Neuronal stem cell (in vitro differentiated cells): ENCODE results near the gene RPS28.

Experiments used
- DNase-seq: peaks from one replicate; pipeline ENCODE4 v3.0.0-alpha.2; 2013; ENCODE audit warnings: low spot score
- H2AFZ ChIP-seq: one replicate; pipeline ENCODE4 v1.6.1; 2013; ENCODE audit warnings: mild to moderate bottlenecking, low read length, inconsistent platforms
- H2AK5ac ChIP-seq: 2 replicates; pipeline ENCODE4 v1.6.1; 2013; ENCODE audit warnings: low read depth, mild to moderate bottlenecking, inconsistent platforms, low read length, moderate library complexity, mixed read lengths
- H2BK120ac ChIP-seq: 2 replicates; pipeline ENCODE4 v1.6.1; 2013; ENCODE audit warnings: low read depth, mild to moderate bottlenecking, inconsistent platforms, low read length, moderate library complexity, mixed read lengths
- H2BK12ac ChIP-seq: one replicate; pipeline ENCODE4 v1.6.1; 2013; ENCODE audit warnings: low read length, inconsistent platforms
- H2BK15ac ChIP-seq: 2 replicates; pipeline ENCODE4 v1.6.1; 2013; ENCODE audit warnings: mild to moderate bottlenecking, low read length, inconsistent platforms, mixed read lengths
- H2BK5ac ChIP-seq: one replicate; pipeline ENCODE4 v1.6.1; 2013; ENCODE audit warnings: inconsistent platforms, mild to moderate bottlenecking, low read length, moderate library complexity
- H3K14ac ChIP-seq: one replicate; pipeline ENCODE4 v1.6.1; 2013; ENCODE audit warnings: low read length, inconsistent platforms
- H3K18ac ChIP-seq: 2 replicates; pipeline ENCODE4 v1.6.1; 2013; ENCODE audit warnings: low read length, inconsistent platforms
- H3K23ac ChIP-seq: 2 replicates; pipeline ENCODE4 v1.6.1; 2013; ENCODE audit warnings: low read depth, mild to moderate bottlenecking, mixed read lengths, low read length, inconsistent platforms; ENCODE audit not compliant: poor library complexity
- H3K27ac ChIP-seq: replicated peaks from 3 replicates; pipeline ENCODE4 v1.5.1; 2013; ENCODE audit warnings: low read length, inconsistent platforms
- H3K27me3 ChIP-seq, 3 experiments: 2 replicates each; pipeline ENCODE4 v1.6.1; 2013; ENCODE audit warnings: low read length in 3 of 3, mild to moderate bottlenecking in 2 of 3, inconsistent platforms in 1 of 3, low read depth in 1 of 3, mixed read lengths in 1 of 3, moderate library complexity in 1 of 3; ENCODE audit not compliant: control insufficient read depth in 3 of 3, insufficient read depth in 3 of 3
- H3K36me3 ChIP-seq, 2 donors: replicated peaks in 1 of 2; 2 replicates each; pipeline ENCODE4 v1.6.1; 2013; ENCODE audit warnings: low read length in 2 of 2; ENCODE audit not compliant: control insufficient read depth in 2 of 2, insufficient read depth in 2 of 2
- H3K4ac ChIP-seq: 2 replicates; pipeline ENCODE4 v1.6.1; 2013; ENCODE audit warnings: inconsistent platforms, mild to moderate bottlenecking, low read length, moderate library complexity
- H3K4me1 ChIP-seq, 2 donors: 1 replicate in 1 of 2; 2 replicates in 1 of 2; pipeline ENCODE4 v1.6.1; 2013; ENCODE audit warnings: low read length in 2 of 2, low read depth in 1 of 2; ENCODE audit not compliant: control insufficient read depth in 2 of 2, insufficient read depth in 1 of 2
- H3K4me2 ChIP-seq: one replicate; pipeline ENCODE4 v1.6.1; 2013; ENCODE audit warnings: mild to moderate bottlenecking, low read length, inconsistent platforms; ENCODE audit not compliant: insufficient read depth, poor library complexity, severe bottlenecking
- H3K4me3 ChIP-seq, 2 donors: 2 replicates each; pipeline ENCODE4 v1.5.1; 2013; ENCODE audit warnings: low read length in 2 of 2, mild to moderate bottlenecking in 2 of 2, inconsistent platforms in 1 of 2, moderate library complexity in 1 of 2
- H3K79me1 ChIP-seq: one replicate; pipeline ENCODE4 v1.6.1; 2013; ENCODE audit warnings: low read depth, mild to moderate bottlenecking, inconsistent platforms, low read length, moderate library complexity
- H3K9ac ChIP-seq: one replicate; pipeline ENCODE4 v1.6.1; 2013; ENCODE audit warnings: mild to moderate bottlenecking, low read depth, low read length, inconsistent platforms; ENCODE audit not compliant: poor library complexity
- H3K9me3 ChIP-seq, 2 donors: replicated peaks in 1 of 2; 2 replicates each; pipeline versions ENCODE3 to v1.6.1; 2013; ENCODE audit warnings: low read length in 2 of 2, mild to moderate bottlenecking in 2 of 2, inconsistent platforms in 1 of 2, low read depth in 1 of 2, mixed read lengths in 1 of 2, moderate library complexity in 1 of 2; ENCODE audit not compliant: control insufficient read depth in 2 of 2, insufficient read depth in 1 of 2
- H4K8ac ChIP-seq: one replicate; pipeline ENCODE4 v1.6.1; 2013; ENCODE audit warnings: low read depth, mild to moderate bottlenecking, inconsistent platforms, low read length, moderate library complexity
- H4K91ac ChIP-seq: one replicate; pipeline ENCODE4 v1.6.1; 2013; ENCODE audit warnings: low read length, low read depth, mild to moderate bottlenecking, inconsistent platforms; ENCODE audit not compliant: poor library complexity
- WGBS, 2 donors: extraction: QIAGEN DNeasy Blood & Tissue Kit; methylation state at CpG; one replicate each; pipeline ENCODE4 v1.1.7; 2013; ENCODE audit warnings: missing lambda C conversion rate in 2 of 2, mixed read lengths in 1 of 2; ENCODE audit not compliant: insufficient read length in 2 of 2, insufficient replicate concordance in 1 of 2; ENCODE audit errors: extremely low coverage in 2 of 2; 5-methylcytosine and 5-hydroxymethylcytosine counted together

Gene RPS28

DNA sequence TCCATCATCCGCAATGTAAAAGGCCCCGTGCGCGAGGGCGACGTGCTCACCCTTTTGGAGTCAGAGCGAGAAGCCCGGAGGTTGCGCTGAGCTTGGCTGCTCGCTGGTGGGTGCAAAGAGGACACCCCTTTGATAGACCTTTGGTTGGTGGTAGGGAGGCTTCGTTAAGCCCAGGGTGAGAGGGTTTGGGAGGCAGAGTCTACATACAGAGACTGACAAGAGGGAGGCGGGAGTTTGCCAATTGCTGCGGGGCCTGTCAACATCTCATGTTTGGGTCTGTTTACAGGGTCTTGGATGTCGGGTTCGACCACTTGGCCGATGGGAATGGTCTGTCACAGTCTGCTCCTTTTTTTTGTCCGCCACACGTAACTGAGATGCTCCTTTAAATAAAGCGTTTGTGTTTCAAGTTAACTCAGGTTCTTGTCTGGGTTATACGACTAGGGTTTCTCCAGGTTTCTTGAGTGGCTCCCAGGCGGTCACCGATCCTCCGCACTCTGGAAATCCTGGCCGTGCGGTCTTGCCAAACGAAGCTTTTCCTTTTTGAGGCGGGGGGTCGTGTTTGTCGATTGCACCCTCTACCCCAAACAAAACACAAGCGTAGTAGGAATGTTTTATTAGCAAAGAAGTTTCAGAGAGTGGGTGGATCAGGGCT lies 816 bp downstream of the RPS28 start:
- Histone ChIP-seq H3K36me3 (peaks cover 13 to 34% of the 10 kb centered on the region in 2 donors), H3K4me2 (peak overlapping the region; percentile 86), H3K18ac (peak overlapping the region; percentile 65), H4K8ac (no peak overlapping the region), H2AFZ (peak overlapping the region; percentile 74), H3K27ac (no peak overlapping the region), H3K4me3 (peak overlapping the region; percentile 83 to 89), H2BK15ac (no peak overlapping the region), H3K9me3 (peaks cover 0 to 2% of the 10 kb centered on the region in 2 donors), H2BK120ac (no peak overlapping the region), H3K9ac (peak overlapping the region; percentile 85), H3K4ac (no peak overlapping the region), H2BK5ac (no peak overlapping the region), H2BK12ac (no peak overlapping the region), H3K4me1 (peaks cover 9 to 12% of the 10 kb centered on the region in 2 donors), H3K14ac (peak overlapping the region; percentile 31), H3K27me3 (no peaks in the 10 kb centered on the region), H4K91ac (no peak overlapping the region), H2AK5ac (no peak overlapping the region), H3K79me1 (peaks cover 19% of the 10 kb centered on the region), H3K23ac (no peak overlapping the region)
- WGBS, 2 donors: no CpG with 5 or more reads among the region's 30 CpGs
- DNase-seq: no peak

DNA sequence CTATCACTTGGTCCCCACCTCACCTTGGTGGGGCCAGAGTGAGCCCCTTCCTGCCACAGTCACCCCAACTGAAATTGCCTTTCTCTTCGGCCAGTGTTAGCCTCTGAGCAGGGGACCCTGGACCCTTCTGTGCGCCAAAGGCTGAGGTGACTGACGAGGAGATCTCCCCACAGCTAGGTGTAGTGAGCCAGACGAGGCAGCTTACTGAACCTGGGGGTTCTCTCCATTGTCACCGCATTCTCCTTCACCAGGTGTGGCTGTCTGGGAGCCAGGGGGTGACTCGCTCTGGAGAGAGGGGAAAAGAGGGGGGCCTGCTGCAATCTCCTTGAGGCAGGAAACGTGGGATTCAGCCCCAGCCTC lies 1.3 kb downstream of the RPS28 start:
- no peak overlapping the region for H2BK12ac ChIP-seq
- H3K18ac ChIP-seq: no peak overlapping the region
- H3K27ac ChIP-seq: no peak overlapping the region
- peaks cover 9 to 12% of the 10 kb centered on the region in 2 donors for H3K4me1 ChIP-seq
- H3K36me3 ChIP-seq: peaks cover 13 to 33% of the 10 kb centered on the region in 2 donors
- H4K8ac ChIP-seq: no peak overlapping the region
- H2BK15ac ChIP-seq: no peak overlapping the region
- no peak overlapping the region for H3K4ac ChIP-seq
- peaks cover 19% of the 10 kb centered on the region for H3K79me1 ChIP-seq
- no CpG with 5 or more reads among the region's 7 CpGs for WGBS, 2 donors
- H2AK5ac ChIP-seq: no peak overlapping the region
- no peak for DNase-seq
- H3K4me3 ChIP-seq: peak overlapping the region in 1 of 2 donors; percentile 89
- H3K14ac ChIP-seq: no peak overlapping the region
- no peaks in the 10 kb centered on the region for H3K27me3 ChIP-seq
- H4K91ac ChIP-seq: no peak overlapping the region
- no peak overlapping the region for H2BK120ac ChIP-seq
- H3K4me2 ChIP-seq: peak overlapping the region; percentile 86
- H3K9ac ChIP-seq: no peak overlapping the region
- peaks cover 0 to 2% of the 10 kb centered on the region in 2 donors for H3K9me3 ChIP-seq
- H2AFZ ChIP-seq: no peak overlapping the region
- H3K23ac ChIP-seq: no peak overlapping the region
- no peak overlapping the region for H2BK5ac ChIP-seq

DNA sequence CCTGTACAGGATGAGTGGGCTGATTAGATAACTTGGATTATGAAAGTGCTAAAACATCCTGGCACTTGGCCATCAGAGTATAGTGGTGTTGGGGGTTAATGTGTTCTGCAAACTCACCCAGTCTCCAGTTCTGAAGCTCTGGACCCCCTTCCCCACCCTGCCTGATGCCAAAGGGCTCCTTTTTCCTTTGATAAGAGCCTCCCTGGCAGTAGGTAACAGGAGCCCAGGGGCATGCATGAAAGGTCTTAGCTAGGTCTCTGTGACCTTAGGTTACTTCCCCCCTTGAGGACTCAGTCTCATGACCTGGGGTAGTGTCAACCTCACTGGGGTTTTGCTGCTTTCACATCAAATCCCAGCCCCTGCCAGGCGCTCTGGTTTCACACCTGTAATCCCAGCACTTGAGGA lies 2.5 kb downstream of the RPS28 start:
- Histone ChIP-seq H3K9me3 (peaks cover 0 to 4% of the 10 kb centered on the region in 2 donors), H3K18ac (no peak overlapping the region), H3K36me3 (peaks cover 13 to 31% of the 10 kb centered on the region in 2 donors), H3K4me1 (peaks cover 9 to 12% of the 10 kb centered on the region in 2 donors), H2AFZ (no peak overlapping the region), H2BK120ac (no peak overlapping the region), H3K4ac (no peak overlapping the region), H3K14ac (no peak overlapping the region), H4K91ac (no peak overlapping the region), H3K27ac (no peak overlapping the region), H2BK15ac (no peak overlapping the region), H2BK5ac (no peak overlapping the region), H3K4me2 (no peak overlapping the region), H3K27me3 (peaks cover 0 to 10% (median 0%) of the 10 kb centered on the region in 3 experiments), H3K9ac (no peak overlapping the region), H2BK12ac (no peak overlapping the region), H2AK5ac (no peak overlapping the region), H3K23ac (no peak overlapping the region), H3K4me3 (no peak overlapping the region), H3K79me1 (peaks cover 19% of the 10 kb centered on the region), H4K8ac (no peak overlapping the region)
- no peak for DNase-seq
- WGBS, 2 donors: no CpG with 5 or more reads among the region's 1 CpG

DNA sequence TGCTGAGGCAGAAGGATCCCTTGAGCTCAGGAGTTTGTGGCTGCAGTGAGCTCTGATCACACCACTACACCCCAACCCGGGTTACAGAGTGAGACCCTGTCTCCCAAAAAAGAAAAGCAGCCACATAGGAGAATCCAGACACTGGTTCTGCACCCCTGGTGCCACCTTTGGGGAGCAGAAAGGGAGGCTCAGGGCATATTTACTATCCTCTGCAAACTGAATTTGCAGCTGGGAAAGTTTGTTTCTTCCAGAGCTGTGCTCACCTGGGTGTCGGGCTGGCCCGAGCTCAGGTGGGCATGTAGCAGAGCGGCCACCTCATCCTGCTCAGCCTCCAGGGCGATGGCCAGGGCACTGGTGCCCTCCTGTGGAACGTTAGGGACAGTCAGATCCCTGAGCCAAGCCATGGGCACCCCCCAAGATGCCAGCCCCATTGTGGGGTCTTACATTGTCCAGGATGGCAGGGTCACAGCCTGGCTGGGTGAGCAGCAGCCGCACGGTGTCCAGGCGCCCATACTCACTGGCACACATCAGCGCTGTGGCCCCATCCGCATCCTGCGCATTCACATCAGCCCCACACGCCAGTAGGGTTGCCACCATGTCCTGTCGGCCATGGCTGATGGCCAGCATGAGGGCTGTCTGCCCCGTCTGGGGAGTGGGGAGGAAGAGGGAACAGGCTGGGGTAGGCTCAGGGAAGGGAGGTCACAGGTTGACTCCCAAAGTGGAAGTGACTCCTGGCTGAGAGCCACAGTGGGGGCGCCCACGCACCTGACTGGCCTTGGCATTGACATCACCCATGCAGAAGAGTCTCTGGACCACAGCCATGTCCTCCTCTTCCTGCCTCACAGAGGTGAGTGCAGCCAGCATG lies 3.1 kb downstream of the RPS28 start:
- Histone ChIP-seq H2BK5ac (peak overlapping the region; percentile 22), H3K18ac (no peak overlapping the region), H3K27me3 (peaks cover 0 to 11% (median 0%) of the 10 kb centered on the region in 3 experiments), H2AFZ (no peak overlapping the region), H3K9ac (peak overlapping the region; percentile 57), H3K36me3 (peaks cover 13 to 31% of the 10 kb centered on the region in 2 donors), H2BK12ac (no peak overlapping the region), H3K4me2 (no peak overlapping the region), H2AK5ac (no peak overlapping the region), H3K79me1 (peaks cover 19% of the 10 kb centered on the region), H3K4me3 (peak overlapping the region in 1 of 2 donors; percentile 15), H3K4me1 (peaks cover 9 to 12% of the 10 kb centered on the region in 2 donors), H3K4ac (no peak overlapping the region), H4K91ac (no peak overlapping the region), H2BK15ac (no peak overlapping the region), H3K14ac (no peak overlapping the region), H3K27ac (peak overlapping the region; percentile 43), H4K8ac (no peak overlapping the region), H3K9me3 (peaks cover 0 to 4% of the 10 kb centered on the region in 2 donors), H3K23ac (peak overlapping the region; percentile 95), H2BK120ac (no peak overlapping the region)
- no CpG with 5 or more reads among the region's 17 CpGs for WGBS, 2 donors
- no peak for DNase-seq
